Middle frontal gyrus (tissue), 1 donor: ENCODE measurements around the gene THAP8.

Experiments
- DNase-seq: peaks from one replicate; pipeline ENCODE4 v3.0.0-alpha.2; 2015; ENCODE audit warnings: low spot score; ENCODE audit errors: extremely low spot score

The THAP8 gene

GRCh38 chr19:36054119-36054732 lies at the start of gene THAP8:
THAP8 (minus strand) TSS chr19:36054285; CDS start chr19:36054217, 68 bp downstream.
- DNase-seq, result peak; percentile 98

GRCh38 chr19:36103040-36103626 lies 49.0 kb upstream of the THAP8 start:
- DNase-seq, result no peak

GRCh38 chr19:36101550-36102327 lies 47.7 kb upstream of the THAP8 start:
- DNase-seq, result no peak

- no peak for DNase-seq
These were observed 46.4 kb upstream of the THAP8 start for GRCh38 chr19:36100476-36100875.

- no peak for DNase-seq
These were observed 45.2 kb upstream of the THAP8 start for GRCh38 chr19:36099166-36099785.

GRCh38 chr19:36097036-36097435 lies 43.0 kb upstream of the THAP8 start:
- peak; percentile 62 for DNase-seq

- DNase-seq, result no peak
These were observed 39.6 kb upstream of the THAP8 start for GRCh38 chr19:36093687-36094086.

- peak; percentile 32 for DNase-seq
These were observed 39.1 kb upstream of the THAP8 start for GRCh38 chr19:36093146-36093662.

- DNase-seq, result no peak
These were observed 38.5 kb upstream of the THAP8 start for GRCh38 chr19:36092566-36092965.

GRCh38 chr19:36090910-36091695 lies 37.0 kb upstream of the THAP8 start:
- no peak for DNase-seq

GRCh38 chr19:36089847-36090246 lies 35.8 kb upstream of the THAP8 start:
- no peak for DNase-seq

- no peak for DNase-seq
These were observed 32.2 kb upstream of the THAP8 start for GRCh38 chr19:36086326-36086725.

GRCh38 chr19:36084231-36085009 lies 30.3 kb upstream of the THAP8 start:
- DNase-seq, result no peak

GRCh38 chr19:36082916-36083315 lies 28.8 kb upstream of the THAP8 start:
- DNase-seq, result no peak

- DNase-seq, result no peak
These were observed 27.8 kb upstream of the THAP8 start for GRCh38 chr19:36081894-36082293.

GRCh38 chr19:36081385-36081784 lies 27.3 kb upstream of the THAP8 start:
- peak; percentile 51 for DNase-seq

- DNase-seq, result no peak
These were observed 25.4 kb upstream of the THAP8 start for GRCh38 chr19:36079389-36079945.

GRCh38 chr19:36073121-36073876 lies 19.2 kb upstream of the THAP8 start:
- no peak for DNase-seq

- no peak for DNase-seq
These were observed 18.0 kb upstream of the THAP8 start for GRCh38 chr19:36072081-36072480.
